Mesenchymal stem cell (in vitro differentiated cells and primary cell): ENCODE measurements around the gene FXYD5.

Experiments
- DNase-seq: peaks from one replicate; pipeline ENCODE4 v3.0.0-alpha.2; 2013
- H2AFZ ChIP-seq: one replicate; pipeline ENCODE4 v1.6.1; 2013; ENCODE audit warnings: low read depth, mild to moderate bottlenecking, control low read depth, inconsistent platforms, low read length, moderate library complexity
- H2AK5ac ChIP-seq: 2 replicates; pipeline ENCODE4 v1.6.1; 2013; ENCODE audit warnings: low read length, moderate library complexity, mild to moderate bottlenecking, inconsistent platforms; ENCODE audit not compliant: severe bottlenecking
- H2BK120ac ChIP-seq: one replicate; pipeline ENCODE4 v1.6.1; 2013; ENCODE audit warnings: low read depth, mild to moderate bottlenecking, inconsistent platforms, low read length, moderate library complexity
- H2BK12ac ChIP-seq, 2 experiments: one replicate each; pipeline ENCODE4 v1.6.1; 2013; ENCODE audit warnings: inconsistent platforms in 2 of 2, low read length in 2 of 2, mild to moderate bottlenecking in 2 of 2, moderate library complexity in 2 of 2, control low read depth in 1 of 2
- H2BK15ac ChIP-seq: one replicate; pipeline ENCODE4 v1.6.1; 2013; ENCODE audit warnings: mild to moderate bottlenecking, low read depth, inconsistent platforms; ENCODE audit not compliant: poor library complexity, severe bottlenecking
- H2BK5ac ChIP-seq: 2 replicates; pipeline ENCODE4 v1.6.1; 2013; ENCODE audit warnings: low read depth, mild to moderate bottlenecking, low read length, control low read depth, inconsistent platforms; ENCODE audit not compliant: poor library complexity, severe bottlenecking
- H3K14ac ChIP-seq, 2 experiments: one replicate each; pipeline ENCODE4 v1.6.1; 2013; ENCODE audit warnings: inconsistent platforms in 2 of 2, low read length in 2 of 2, control low read depth in 1 of 2, mild to moderate bottlenecking in 1 of 2, moderate library complexity in 1 of 2
- H3K18ac ChIP-seq, 2 experiments: one replicate each; pipeline ENCODE4 v1.6.1; 2013; ENCODE audit warnings: inconsistent platforms in 2 of 2, low read length in 2 of 2, control low read depth in 1 of 2, low read depth in 1 of 2, mild to moderate bottlenecking in 1 of 2
- H3K23ac ChIP-seq, 2 experiments: one replicate each; pipeline ENCODE4 v1.6.1; 2013; ENCODE audit warnings: inconsistent platforms in 2 of 2, low read length in 2 of 2, mild to moderate bottlenecking in 2 of 2, moderate library complexity in 2 of 2, control low read depth in 1 of 2
- H3K27ac ChIP-seq: 2 replicates; pipeline ENCODE4 v1.5.1; 2013; ENCODE audit warnings: mild to moderate bottlenecking, moderate library complexity, low read length, control low read depth, inconsistent platforms; ENCODE audit not compliant: poor library complexity, severe bottlenecking
- H3K27me3 ChIP-seq, 2 experiments: 2 replicates each; pipeline versions ENCODE4 v1.6.1 to v1.7.0; 2013; ENCODE audit warnings: low read length in 2 of 2, mild to moderate bottlenecking in 2 of 2, moderate library complexity in 2 of 2, control low read depth in 1 of 2, inconsistent platforms in 1 of 2; ENCODE audit not compliant: control insufficient read depth in 1 of 2, insufficient read depth in 1 of 2
- H3K36me3 ChIP-seq, 2 experiments: 2 replicates each; pipeline versions ENCODE4 v1.6.1 to v1.7.0; 2013; ENCODE audit warnings: low read length in 2 of 2, control low read depth in 1 of 2, inconsistent platforms in 1 of 2, low read depth in 1 of 2, mild to moderate bottlenecking in 1 of 2; ENCODE audit not compliant: insufficient read depth in 2 of 2, control insufficient read depth in 1 of 2
- H3K4ac ChIP-seq, 2 experiments: one replicate each; pipeline ENCODE4 v1.6.1; 2013; ENCODE audit warnings: inconsistent platforms in 2 of 2, low read length in 2 of 2, mild to moderate bottlenecking in 2 of 2, moderate library complexity in 2 of 2, control low read depth in 1 of 2, low read depth in 1 of 2
- H3K4me1 ChIP-seq: 2 replicates; pipeline ENCODE4 v1.6.1; 2013; ENCODE audit warnings: low read depth, low read length, control low read depth; ENCODE audit not compliant: control insufficient read depth, insufficient read depth
- H3K4me2 ChIP-seq: 2 replicates; pipeline ENCODE4 v1.6.1; 2013; ENCODE audit warnings: low read length, mild to moderate bottlenecking, inconsistent platforms; ENCODE audit not compliant: poor library complexity, severe bottlenecking
- H3K4me3 ChIP-seq, 2 experiments: 2 replicates each; pipeline versions ENCODE4 v1.5.1 to v1.7.0; 2013; ENCODE audit warnings: low read length in 2 of 2, mild to moderate bottlenecking in 2 of 2, control low read depth in 1 of 2, low read depth in 1 of 2; ENCODE audit not compliant: insufficient read depth in 1 of 2
- H3K79me1 ChIP-seq: replicated peaks from 2 replicates; pipeline ENCODE4 v1.6.1; 2013; ENCODE audit warnings: mild to moderate bottlenecking, control low read depth, low read length, inconsistent platforms; ENCODE audit not compliant: poor library complexity, severe bottlenecking
- H3K9ac ChIP-seq: 2 replicates; pipeline ENCODE4 v1.7.0; 2013; ENCODE audit warnings: mild to moderate bottlenecking, low read length, moderate library complexity
- H3K9me3 ChIP-seq: 2 replicates; pipeline ENCODE4 v1.7.0; 2013; ENCODE audit warnings: mild to moderate bottlenecking, low read length; ENCODE audit not compliant: control insufficient read depth
- H4K8ac ChIP-seq: one replicate; pipeline ENCODE4 v1.6.1; 2013; ENCODE audit warnings: inconsistent platforms, mild to moderate bottlenecking, low read length, moderate library complexity
- H4K91ac ChIP-seq: one replicate; pipeline ENCODE4 v1.6.1; 2013; ENCODE audit warnings: mild to moderate bottlenecking, low read length, inconsistent platforms
- WGBS: methylation state at CpG from one replicate; pipeline ENCODE4 v1.1.7; 2013; ENCODE audit warnings: mixed read lengths; 5-methylcytosine and 5-hydroxymethylcytosine counted together

FXYD5 gene

GRCh38 chr19:35213663-35214632 lies 59.4 kb downstream of the FXYD5 start:
- Histone ChIP-seq H3K27ac (no peak overlapping the region), H3K79me1 (no peaks in the 10 kb centered on the region), H2BK12ac (no peak overlapping the region), H2AFZ (no peak overlapping the region), H4K91ac (no peak overlapping the region), H3K4ac (no peak overlapping the region), H3K4me3 (no peak overlapping the region), H3K4me1 (peaks cover 9% of the 10 kb centered on the region), H3K27me3 (no peaks in the 10 kb centered on the region), H2BK5ac (no peak overlapping the region), H4K8ac (no peak overlapping the region), H2BK120ac (no peak overlapping the region), H3K9ac (no peak overlapping the region), H2BK15ac (no peak overlapping the region), H3K14ac (no peak overlapping the region), H3K36me3 (no peaks in the 10 kb centered on the region), H3K9me3 (peaks cover 10% of the 10 kb centered on the region), H3K18ac (no peak overlapping the region), H3K23ac (no peak overlapping the region), H3K4me2 (no peak overlapping the region), H2AK5ac (no peak overlapping the region)
- WGBS = 81% methylated on average over 19 of the region's 21 CpGs
- no peak for DNase-seq

DNA sequence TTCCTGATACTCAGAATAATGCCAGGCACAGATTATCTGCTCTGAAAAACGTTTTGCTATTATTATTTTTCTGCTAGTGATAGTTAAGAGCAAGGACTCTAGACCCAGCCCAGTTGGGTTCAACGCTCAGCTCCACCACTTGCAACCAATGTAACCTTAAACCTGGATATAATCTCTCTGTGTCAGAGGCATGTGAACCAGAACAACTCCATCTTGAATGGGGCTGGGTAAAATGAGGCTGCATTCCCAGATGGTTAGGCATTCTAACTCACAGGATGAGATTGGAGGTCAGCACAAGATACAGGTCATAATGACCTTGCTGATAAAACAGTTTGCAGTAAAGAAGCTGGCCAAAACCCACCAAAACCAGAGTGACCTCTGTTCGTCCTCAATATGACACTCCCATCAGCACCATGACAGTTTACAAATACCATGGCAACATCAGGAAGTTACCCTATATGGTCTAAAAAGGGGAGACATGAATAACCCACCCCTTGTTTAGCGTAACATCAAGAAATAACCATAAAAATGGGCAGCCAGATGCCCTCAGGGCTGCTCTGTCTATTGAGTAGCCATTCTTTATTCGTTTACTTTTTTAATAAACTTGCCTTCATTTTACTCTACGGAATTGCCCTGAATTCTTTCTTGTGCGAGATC lies 60.4 kb downstream of the FXYD5 start:
- Histone ChIP-seq H2AFZ (no peak overlapping the region), H3K79me1 (no peaks in the 10 kb centered on the region), H3K18ac (no peak overlapping the region), H3K4me3 (no peak overlapping the region), H3K9ac (no peak overlapping the region), H3K4ac (no peak overlapping the region), H2BK120ac (no peak overlapping the region), H3K14ac (no peak overlapping the region), H3K4me2 (no peak overlapping the region), H2BK12ac (no peak overlapping the region), H3K27ac (no peak overlapping the region), H3K27me3 (no peaks in the 10 kb centered on the region), H4K91ac (no peak overlapping the region), H2AK5ac (no peak overlapping the region), H3K4me1 (peaks cover 9% of the 10 kb centered on the region), H2BK15ac (no peak overlapping the region), H3K9me3 (peaks cover 16% of the 10 kb centered on the region), H2BK5ac (no peak overlapping the region), H3K36me3 (no peaks in the 10 kb centered on the region), H4K8ac (no peak overlapping the region), H3K23ac (no peak overlapping the region)
- no peak for DNase-seq
- WGBS = 77% methylated on average over 5 of the region's 7 CpGs

GRCh38 chr19:35216016-35216832 lies 61.7 kb downstream of the FXYD5 start:
- Histone ChIP-seq H2BK15ac (no peak overlapping the region), H3K36me3 (no peaks in the 10 kb centered on the region), H2BK5ac (no peak overlapping the region), H3K27me3 (no peaks in the 10 kb centered on the region), H2BK12ac (no peak overlapping the region), H4K91ac (no peak overlapping the region), H3K9me3 (peaks cover 16% of the 10 kb centered on the region), H3K4me3 (no peak overlapping the region), H3K18ac (no peak overlapping the region), H2AFZ (no peak overlapping the region), H3K9ac (no peak overlapping the region), H3K27ac (no peak overlapping the region), H2AK5ac (no peak overlapping the region), H3K4me1 (peaks cover 9% of the 10 kb centered on the region), H3K14ac (no peak overlapping the region), H3K4me2 (no peak overlapping the region), H3K4ac (no peak overlapping the region), H2BK120ac (no peak overlapping the region), H4K8ac (no peak overlapping the region), H3K23ac (no peak overlapping the region), H3K79me1 (no peaks in the 10 kb centered on the region)
- no peak for DNase-seq
- WGBS = 78% methylated on average over 7 of the region's 8 CpGs
